A549 treated with RU486 at 1 μM for 4 hours (cell line): Measurements from ENCODE around the gene POLD2. TPM values are rescaled to one million over a fixed set of nuclear protein-coding genes. Genes with fewer than 3 reads are reported as not detected.

Experiments
- total RNA-seq: library from RNA; stranded (reverse); fragments of 200-300 nt; extraction: Qiagen RNA extraction; gene quantifications from 5 replicates; pipeline ENCODE4 v1.2.3, GENCODE V29; 2022; ENCODE audit warnings: low read depth

The POLD2 gene
- 131 to 171 TPM (median 158 TPM) in 5 replicates for total RNA-seq

DNA sequence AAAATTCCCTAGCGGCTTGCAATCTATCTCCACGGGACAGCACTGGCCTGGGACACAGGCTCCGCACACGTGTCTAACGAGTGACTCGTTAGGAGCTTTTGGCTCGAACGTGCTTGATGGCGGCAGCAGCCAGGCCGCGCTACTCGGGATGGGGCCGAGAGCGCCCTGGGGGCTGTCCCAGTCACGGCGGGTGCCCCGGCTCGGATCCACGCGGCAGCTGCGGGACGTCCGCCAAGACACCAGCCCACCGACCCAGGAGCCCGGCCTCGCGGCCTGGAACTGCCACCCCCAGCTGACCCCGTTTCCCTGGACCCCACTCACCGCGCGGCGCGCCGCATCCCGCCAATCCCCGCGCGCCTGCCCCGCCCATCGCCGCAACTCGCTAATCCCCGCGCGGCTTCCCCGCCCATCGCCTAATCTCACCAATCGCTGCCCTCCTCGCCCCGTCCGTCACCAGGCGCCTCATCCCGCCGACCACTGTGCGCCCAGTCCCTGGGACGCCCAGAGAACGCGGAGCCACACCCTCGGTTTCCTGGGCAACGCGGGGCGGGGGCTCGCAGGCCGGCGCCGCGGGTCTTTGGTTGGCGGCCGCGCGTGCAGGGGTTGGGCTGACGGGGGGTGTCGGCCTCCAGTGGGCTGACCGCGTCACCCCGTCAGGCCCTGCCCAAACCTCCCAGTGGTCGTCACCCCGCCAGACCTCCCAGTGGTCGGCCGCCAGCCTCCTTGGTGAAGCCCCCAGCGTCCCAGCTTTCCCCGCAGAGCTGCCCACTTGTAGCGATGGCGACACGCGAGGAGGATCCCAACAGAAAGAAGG, at the start of gene POLD2:
POLD2 (minus strand) TSS at position 359 of the 814 bp plus-strand sequence. CDS start 1,495 bp downstream, outside the sequence.

DNA sequence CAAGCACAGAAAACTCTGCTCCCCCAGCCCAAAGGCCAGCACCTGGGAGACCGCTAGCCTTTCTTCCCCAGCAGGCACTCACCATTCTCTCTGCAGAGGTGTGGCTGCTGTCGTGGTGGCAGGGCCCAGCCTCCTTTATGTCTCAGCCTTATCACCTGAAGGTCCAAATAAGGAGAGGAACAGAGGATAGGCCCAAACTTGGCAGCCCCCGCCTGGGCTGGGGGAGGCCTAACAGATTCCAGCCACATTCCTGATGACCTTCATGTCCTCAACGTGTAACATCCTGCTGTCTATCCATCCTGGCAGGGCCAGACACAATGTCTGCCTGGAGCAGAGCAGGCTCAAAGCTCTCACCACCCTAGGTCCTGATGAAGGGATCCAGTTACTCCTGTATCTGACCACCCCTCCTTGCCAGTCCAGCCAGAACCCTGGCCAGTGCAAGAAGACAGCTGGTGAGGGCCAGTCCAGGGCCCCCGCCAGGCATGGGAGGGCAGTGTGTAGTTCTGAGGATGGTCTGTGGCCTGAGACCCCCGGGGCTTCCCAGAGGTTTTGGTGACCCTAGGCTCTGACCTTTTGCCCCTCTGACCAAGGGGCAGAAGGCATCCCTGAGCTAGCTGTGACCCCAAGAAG, 18.0 kb upstream of the POLD2 start, which contains the start of gene MYL7:
MYL7 (minus strand) TSS at position 112 of the 630 bp plus-strand sequence; CDS start at position 85, 27 bp downstream.

GRCh38 chr7:44103923-44104859, 19.2 kb downstream of the POLD2 start, which contains the start of gene AEBP1:
Gene AEBP1, plus strand, starts transcription at chr7:44104345. Its CDS starts 321 bp downstream, at chr7:44104666.

DNA sequence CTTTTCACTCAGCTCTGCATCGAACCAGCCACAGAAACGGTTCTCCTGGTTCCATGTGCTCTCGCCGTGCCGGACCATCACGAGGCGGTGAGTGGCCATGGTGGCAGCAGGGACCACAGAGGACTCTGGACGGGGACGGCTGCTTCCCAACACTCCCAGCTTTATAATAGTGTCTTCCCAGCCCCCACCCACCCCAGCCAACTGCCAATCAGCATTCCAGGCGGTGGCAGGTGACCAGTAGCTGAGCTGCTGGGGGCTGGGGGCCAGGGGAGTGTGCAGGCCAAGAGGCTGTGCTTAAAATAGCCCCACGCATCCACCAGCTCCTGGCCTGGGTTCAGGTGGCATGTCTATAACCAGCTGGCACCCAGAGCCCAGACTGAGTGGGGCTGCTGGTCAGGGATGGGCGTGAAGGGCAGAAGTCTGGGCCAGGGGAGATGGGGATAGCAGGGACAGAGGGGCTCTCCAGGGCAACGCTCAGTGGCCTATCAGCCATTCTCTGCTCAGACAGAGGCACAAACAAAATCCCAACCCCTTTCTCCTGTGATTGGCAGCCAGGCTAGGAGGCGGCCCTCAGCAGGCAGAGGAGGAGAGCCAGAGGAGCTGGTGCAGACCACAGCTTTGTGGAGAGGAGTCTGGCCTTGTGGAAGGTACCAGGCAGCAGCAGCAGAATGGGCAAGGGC, 57.8 kb downstream of the POLD2 start, which contains the start of gene PGAM2:
PGAM2 (minus strand) TSS at position 137 of the 680 bp plus-strand sequence; CDS start at position 99, 38 bp downstream.

Other genes with a start within 250 kb of the POLD2 start
- gene URGCP, start 217.0 kb downstream of the POLD2 start, total RNA-seq: 26.6 to 29.9 TPM (median 27.3 TPM) in 5 replicates
- 7.5 to 10.7 TPM (median 9.4 TPM) in 5 replicates for gene UBE2D4, start 197.1 kb downstream of the POLD2 start, total RNA-seq
- gene SPDYE1, start 125.7 kb downstream of the POLD2 start, total RNA-seq: not detected in 5 replicates
- 57.6 to 72.3 TPM (median 66.5 TPM) in 5 replicates for gene DBNL, start 78.8 kb downstream of the POLD2 start, total RNA-seq
- gene PGAM2, start 58.0 kb downstream of the POLD2 start, total RNA-seq: not detected in 5 replicates
- gene POLM, start 41.0 kb downstream of the POLD2 start, total RNA-seq: 5.6 to 7.5 TPM (median 6.6 TPM) in 5 replicates
- 0.05 TPM in 1 of 5 replicates, not detected in the others for gene AEBP1, start 19.2 kb downstream of the POLD2 start, total RNA-seq
- gene MYL7, start 17.8 kb upstream of the POLD2 start, total RNA-seq: 1.2 TPM in 1 of 5 replicates, not detected in the others
- not detected in 5 replicates for gene GCK, start 65.9 kb upstream of the POLD2 start, total RNA-seq
- gene YKT6, start 77.4 kb upstream of the POLD2 start, total RNA-seq: 111 to 125 TPM (median 118 TPM) in 5 replicates
- 0.09 to 0.46 TPM (median 0.29 TPM) in 5 replicates for gene CAMK2B, start 202.0 kb upstream of the POLD2 start, total RNA-seq